HG03442 (cell line): Measurements from ENCODE around the gene CFAP61.
A peak's percentile ranks its signal among the peaks of the same experiment; 100 is the strongest.
"Not testable (repeated sequence)": the region's sequence is repeated elsewhere in the genome, so short reads cannot be mapped to it uniquely, and the experiment has no call there.

Experiments used
- ATAC-seq: cut with Tn5 transposase; IDR thresholded peaks from one replicate; pipeline ENCODE4 v1.9.1; 2021; ENCODE audit warnings: mild to moderate bottlenecking, moderate library complexity; ENCODE audit not compliant: unreplicated experiment

CFAP61 gene

GRCh38 chr20:20228351-20228750, 176.0 kb downstream of the CFAP61 start:
- ATAC-seq: no peak

- peak; percentile 54 for ATAC-seq
Observed at GRCh38 chr20:20229595-20229994, 177.3 kb downstream of the CFAP61 start.

GRCh38 chr20:20230741-20231140, 178.4 kb downstream of the CFAP61 start:
- no peak for ATAC-seq

DNA sequence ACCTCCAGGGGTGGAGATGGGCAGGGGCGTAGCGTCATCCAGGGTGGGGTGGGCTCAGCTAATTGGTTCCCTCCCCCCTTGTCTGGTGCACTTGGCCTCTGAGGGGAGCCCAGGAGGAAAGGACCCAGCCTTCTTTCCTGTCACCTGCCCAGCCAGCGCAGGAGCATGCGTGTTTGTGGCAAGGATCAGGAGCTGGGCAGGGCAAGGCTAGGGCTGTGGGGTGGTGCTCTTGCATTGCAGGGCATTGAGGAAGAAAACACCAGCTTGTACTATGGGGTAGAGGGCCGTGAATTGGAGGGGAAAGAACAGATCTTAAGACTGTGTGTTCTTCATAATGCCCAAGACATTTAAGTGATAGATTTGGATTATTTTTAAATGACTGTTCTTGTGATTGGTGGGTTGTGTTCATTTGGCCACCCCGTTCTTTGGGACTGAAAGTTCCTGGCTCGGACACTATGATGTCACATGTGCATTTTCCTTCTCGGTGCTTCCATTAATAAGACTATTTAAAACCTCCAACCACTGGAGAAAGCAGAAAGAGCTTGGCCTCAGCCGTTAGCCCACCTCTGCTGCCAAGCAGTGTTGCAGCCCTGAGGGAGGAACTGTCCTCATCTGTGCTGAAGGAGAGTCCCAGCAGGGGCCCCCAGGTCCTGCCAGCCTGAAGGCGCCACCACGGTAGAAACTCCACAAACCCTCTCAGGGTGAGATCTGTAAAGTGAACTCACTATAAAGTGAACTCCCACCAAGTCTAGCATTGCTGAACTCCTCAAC, 179.4 kb downstream of the CFAP61 start:
- ATAC-seq: no peak

GRCh38 chr20:20233041-20233514, 180.7 kb downstream of the CFAP61 start:
- no peak for ATAC-seq

GRCh38 chr20:20235681-20236080, 183.3 kb downstream of the CFAP61 start:
- no peak for ATAC-seq

- ATAC-seq: peak; percentile 61
Observed at GRCh38 chr20:20237093-20237959, 185.0 kb downstream of the CFAP61 start.

DNA sequence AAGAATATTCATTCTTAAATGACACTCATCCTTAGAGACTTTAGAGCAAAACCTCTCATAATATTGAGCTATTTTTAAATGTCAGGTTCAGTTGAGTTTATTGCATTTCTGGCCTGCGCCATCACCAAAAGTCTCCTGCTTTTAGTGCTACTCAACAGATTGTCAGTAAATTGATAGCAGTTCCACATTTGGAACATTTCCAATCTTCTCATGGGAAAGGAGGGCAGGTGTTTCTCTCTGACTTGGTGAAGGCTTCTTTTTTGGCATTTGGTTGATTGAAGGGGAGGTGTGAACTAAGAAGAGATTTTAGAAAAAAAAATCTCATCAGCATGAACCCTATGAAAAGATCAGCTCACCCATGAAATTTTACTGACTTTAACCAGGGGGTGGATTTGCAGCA, 189.6 kb downstream of the CFAP61 start:
- no peak for ATAC-seq

DNA sequence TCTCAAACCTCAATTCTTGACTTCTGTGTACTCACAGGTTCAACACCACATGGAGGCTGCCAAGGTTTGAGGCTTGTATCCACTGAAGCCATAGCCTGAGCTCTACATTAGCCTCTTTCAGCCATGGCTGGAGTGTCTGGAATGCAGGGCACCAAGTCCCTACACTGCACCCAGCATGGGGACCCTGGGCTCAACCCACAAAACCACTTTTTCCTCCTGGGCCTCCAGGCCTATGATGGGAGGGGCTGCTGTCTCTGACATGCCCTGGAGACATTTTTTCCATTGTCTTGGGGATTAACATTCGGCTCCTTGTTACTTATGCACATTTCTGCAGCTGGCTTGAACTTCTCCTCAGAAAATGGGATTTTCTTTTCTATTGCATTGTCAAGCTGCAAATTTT, 192.1 kb downstream of the CFAP61 start:
- ATAC-seq: not testable (repeated sequence)

DNA sequence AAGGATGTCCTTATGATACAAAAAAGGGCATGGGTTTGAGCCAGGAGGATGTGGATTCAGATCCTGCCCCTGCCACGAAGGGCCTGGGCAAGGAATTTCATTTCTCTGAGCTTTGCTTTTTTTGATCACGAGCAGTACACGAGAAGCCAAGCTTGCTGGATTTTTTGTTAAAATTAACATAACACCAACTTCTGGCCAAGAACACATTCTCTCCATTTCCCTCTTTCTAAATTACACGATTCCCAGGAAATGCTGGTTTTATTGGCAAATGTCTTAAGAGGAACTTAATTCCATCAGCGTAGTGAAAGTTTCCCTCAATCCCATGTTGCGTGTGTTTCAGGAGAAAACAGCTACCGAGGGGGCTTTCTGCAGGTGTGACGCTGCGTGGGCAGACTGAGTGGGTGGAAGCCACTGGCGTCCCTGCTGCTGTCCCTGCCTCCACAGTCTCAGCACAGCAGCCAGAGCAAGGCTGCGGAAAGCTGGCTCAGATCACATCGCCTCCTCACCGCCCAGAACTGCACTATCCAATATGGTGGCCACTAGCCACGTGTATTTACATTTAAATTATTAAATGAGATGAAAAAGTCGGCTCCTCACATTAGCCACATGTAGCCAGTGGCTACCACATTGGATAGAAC, 194.8 kb downstream of the CFAP61 start:
- ATAC-seq: no peak

- no peak for ATAC-seq
Observed at GRCh38 chr20:20248620-20249200, 196.4 kb downstream of the CFAP61 start.

- no peak for ATAC-seq
Observed at GRCh38 chr20:20251317-20251716, 199.0 kb downstream of the CFAP61 start.

DNA sequence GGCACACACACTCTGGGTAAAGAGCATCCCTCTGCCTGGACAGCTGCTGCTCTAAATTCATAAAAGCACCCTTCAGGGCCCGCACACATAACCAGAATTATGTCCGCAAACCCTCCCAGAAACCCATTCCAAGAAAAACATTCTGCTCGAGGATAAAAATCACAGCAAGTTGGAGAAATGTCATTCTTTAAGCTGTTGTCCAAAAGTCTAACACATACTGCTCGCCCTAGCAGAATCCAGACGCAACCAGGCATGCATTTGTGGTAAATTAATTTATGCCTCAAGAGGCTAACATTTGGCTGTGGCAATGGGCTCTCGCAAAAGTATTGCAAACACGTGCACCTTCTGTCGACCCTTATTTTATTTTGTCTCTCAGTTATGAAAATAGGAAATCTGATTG, 199.5 kb downstream of the CFAP61 start:
- no peak for ATAC-seq

GRCh38 chr20:20253039-20253743, 200.9 kb downstream of the CFAP61 start:
- no peak for ATAC-seq

DNA sequence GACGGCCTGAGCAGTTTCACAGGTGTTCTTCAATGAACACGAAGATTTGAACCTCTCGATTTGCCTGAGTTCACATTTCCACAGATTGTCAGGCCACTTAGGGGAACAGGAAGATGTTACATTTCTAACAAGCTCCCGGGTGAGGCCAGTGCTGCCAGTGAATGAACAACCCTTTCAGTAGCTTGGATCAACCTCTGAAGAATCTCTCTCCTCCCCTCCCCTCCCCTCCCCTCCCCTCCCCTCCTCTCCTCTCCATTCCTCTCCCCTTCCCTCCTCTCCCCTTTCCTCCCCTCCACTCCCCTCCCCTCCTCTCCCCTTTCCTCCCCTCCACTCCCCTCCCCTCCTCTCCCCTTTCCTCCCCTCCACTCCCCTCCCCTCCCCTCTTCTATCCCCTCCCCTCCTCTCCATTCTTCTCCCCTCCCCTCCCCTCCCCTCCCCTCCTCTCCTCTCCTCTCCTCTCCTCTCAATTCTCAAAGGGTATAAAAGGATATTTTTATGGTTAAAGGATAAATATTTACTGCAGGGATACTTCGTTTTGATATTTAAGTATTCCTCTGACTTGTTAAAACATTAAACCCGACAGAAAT, 201.5 kb downstream of the CFAP61 start:
- no peak for ATAC-seq

DNA sequence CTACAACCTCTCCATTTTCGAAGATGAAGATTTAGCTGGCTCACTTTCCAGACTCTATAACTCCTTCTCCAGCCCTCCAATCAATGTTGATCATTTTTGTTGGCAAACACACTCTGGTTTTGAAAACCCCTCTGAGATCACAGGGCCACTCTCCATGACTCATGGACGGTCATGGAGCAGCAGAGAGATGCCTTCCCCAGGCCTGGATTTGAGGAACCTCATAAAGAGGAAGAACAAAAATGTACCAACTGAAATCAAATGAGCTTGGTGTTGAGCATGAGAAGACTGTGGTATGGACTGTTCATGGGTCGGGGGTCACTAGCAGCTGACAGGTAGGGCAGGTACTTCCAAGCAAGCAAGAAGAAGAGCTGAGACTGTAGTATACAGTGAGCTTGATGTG, 202.8 kb downstream of the CFAP61 start:
- no peak for ATAC-seq

- ATAC-seq: no peak
Observed at GRCh38 chr20:20259533-20259932, 207.2 kb downstream of the CFAP61 start.

DNA sequence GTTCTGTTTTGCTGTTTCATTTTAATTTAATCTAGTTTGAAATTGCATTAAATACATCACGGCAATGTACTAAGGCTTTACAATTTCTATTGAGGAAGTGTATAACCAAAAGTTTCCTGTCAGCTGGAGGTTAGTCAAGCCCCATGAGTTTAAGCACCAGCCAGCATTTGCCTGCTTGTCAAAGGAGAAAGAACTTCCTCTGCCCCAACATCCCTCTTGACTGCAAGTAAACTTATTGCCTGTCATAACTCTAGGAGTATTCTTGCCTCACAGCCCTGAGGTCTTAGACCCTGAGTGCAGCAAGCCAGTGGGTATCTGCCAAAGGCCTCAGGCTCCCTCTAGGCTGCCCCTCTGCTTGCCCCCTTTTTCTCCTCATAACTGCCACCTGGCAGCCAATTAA, 208.8 kb downstream of the CFAP61 start:
- ATAC-seq: no peak

DNA sequence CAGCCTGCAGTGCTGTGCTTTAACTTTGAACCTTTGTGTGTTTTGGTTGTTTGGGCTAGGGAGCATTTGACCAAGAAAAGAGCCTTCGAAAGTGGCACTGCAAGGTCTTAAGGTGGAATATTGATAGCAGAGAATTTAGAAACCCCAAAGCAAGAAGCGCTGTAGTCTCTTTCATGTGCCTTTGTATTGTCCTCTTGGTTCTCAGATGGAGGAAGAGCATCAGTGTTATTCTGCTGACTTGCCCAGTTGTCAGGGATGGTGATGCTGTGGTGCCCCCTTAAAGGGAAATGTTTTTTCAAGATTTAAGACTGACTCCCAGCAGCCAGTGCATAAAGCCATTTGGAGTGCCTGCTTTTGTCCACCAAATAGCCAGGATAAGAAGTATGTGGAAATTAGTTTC, 212.9 kb downstream of the CFAP61 start:
- ATAC-seq: no peak

GRCh38 chr20:20266552-20266951, 214.2 kb downstream of the CFAP61 start:
- ATAC-seq: no peak
